Activated CD8-positive, alpha-beta T cell treated with anti-CD3 and anti-CD28 coated beads for 36 hours (primary cell): ENCODE data around the gene AVL9. TPM values are rescaled to one million over a fixed set of nuclear protein-coding genes. Genes with fewer than 3 reads are reported as not detected.

Source experiments
- ATAC-seq: fragments of 200-7000 bp; cut with Tn5 transposase; one replicate; pipeline ENCODE4 v1.10.0; 2021; ENCODE audit warnings: mild to moderate bottlenecking, moderate library complexity
- CTCF ChIA-PET: fragments of 350-600 bp; sonication (Branson Sonifier 250); formaldehyde crosslinking; loops from one replicate; lab custom pipeline; 2021; ENCODE audit warnings: antibody characterized with exemption; lab: Charles Lee
- POLR2A ChIA-PET: fragments of 350-600 bp; sonication (Branson Sonifier 250); formaldehyde crosslinking; loops from one replicate; lab custom pipeline; 2021; ENCODE audit warnings: antibody characterized with exemption; lab: Charles Lee
- DNase-seq: peaks from one replicate; pipeline ENCODE4 v3.0.0-alpha.2; 2020
- H3K27ac Mint-ChIP-seq: one replicate; pipeline ENCODE4 v1.8.0; 2021; ENCODE audit warnings: mild to moderate bottlenecking, mixed read lengths
- H3K27me3 Mint-ChIP-seq: one replicate; pipeline ENCODE4 v1.8.0; 2021; ENCODE audit warnings: mixed read lengths
- H3K36me3 Mint-ChIP-seq: one replicate; pipeline ENCODE4 v1.8.0; 2021; ENCODE audit warnings: low read depth, mixed read lengths
- H3K4me1 Mint-ChIP-seq: one replicate; pipeline ENCODE4 v1.8.0; 2021; ENCODE audit warnings: low read depth, mixed read lengths
- H3K4me3 Mint-ChIP-seq: one replicate; pipeline ENCODE4 v1.8.0; 2021; ENCODE audit warnings: mild to moderate bottlenecking, moderate library complexity, mixed read lengths
- H3K9me3 Mint-ChIP-seq: one replicate; pipeline ENCODE4 v1.8.0; 2021; ENCODE audit warnings: mixed read lengths
- intact Hi-C: fragments of 100-400 bp; cut with micrococcal nuclease; formaldehyde crosslinking; loops from one replicate; pipeline ENCODE4 v1.10.0; 2022
- total RNA-seq, 2 experiments: library from RNA; stranded (reverse); gene quantifications; one replicate each; pipeline ENCODE4 v1.2.3, GENCODE V29; 2021
- TF ChIP-seq, protein P1 (sequence below): fragments of 200-600 bp; IDR thresholded peaks from one replicate; pipeline ENCODE4 v1.8.0; 2022; ENCODE audit warnings: antibody characterized with exemption, mild to moderate bottlenecking

The AVL9 gene
- total RNA-seq, 2 experiments from 2014 or later: 54.0 to 63.5 TPM

DNA sequence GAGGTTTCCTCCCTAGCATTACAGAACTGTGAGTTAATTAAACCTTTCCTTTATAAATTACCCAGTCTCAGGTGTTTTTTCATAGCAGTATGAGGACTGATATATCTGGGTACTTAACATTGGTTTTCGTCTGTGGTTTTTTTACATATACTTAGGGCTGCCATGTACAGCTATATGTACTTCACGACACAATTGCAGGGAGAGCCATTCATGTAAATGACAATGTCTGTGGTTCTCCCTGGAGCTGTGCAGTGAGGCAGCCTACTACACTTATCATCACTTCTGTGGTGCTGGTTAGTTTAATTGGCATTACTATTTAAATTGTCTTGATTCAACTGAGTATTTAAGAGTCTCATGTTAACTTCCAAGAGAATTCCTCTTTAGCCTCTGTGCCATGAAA, 40.7 kb downstream of the AVL9 start:
- DNase-seq (no peak), ATAC-seq (no peak)
- TF ChIP-seq, protein P1, sequence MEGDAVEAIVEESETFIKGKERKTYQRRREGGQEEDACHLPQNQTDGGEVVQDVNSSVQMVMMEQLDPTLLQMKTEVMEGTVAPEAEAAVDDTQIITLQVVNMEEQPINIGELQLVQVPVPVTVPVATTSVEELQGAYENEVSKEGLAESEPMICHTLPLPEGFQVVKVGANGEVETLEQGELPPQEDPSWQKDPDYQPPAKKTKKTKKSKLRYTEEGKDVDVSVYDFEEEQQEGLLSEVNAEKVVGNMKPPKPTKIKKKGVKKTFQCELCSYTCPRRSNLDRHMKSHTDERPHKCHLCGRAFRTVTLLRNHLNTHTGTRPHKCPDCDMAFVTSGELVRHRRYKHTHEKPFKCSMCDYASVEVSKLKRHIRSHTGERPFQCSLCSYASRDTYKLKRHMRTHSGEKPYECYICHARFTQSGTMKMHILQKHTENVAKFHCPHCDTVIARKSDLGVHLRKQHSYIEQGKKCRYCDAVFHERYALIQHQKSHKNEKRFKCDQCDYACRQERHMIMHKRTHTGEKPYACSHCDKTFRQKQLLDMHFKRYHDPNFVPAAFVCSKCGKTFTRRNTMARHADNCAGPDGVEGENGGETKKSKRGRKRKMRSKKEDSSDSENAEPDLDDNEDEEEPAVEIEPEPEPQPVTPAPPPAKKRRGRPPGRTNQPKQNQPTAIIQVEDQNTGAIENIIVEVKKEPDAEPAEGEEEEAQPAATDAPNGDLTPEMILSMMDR: no peak
- peak overlapping the region; percentile 17 for H3K27ac Mint-ChIP-seq
- no peaks in the 10 kb centered on the region for H3K27me3 Mint-ChIP-seq
- no peak overlapping the region for H3K4me3 Mint-ChIP-seq
- H3K36me3 Mint-ChIP-seq: peaks cover 22% of the 10 kb centered on the region
- H3K9me3 Mint-ChIP-seq: no peaks in the 10 kb centered on the region
- H3K4me1 Mint-ChIP-seq: peaks cover 51% of the 10 kb centered on the region
- CTCF ChIA-PET: no interaction called here
- intact Hi-C loops: no loop called here
- POLR2A ChIA-PET: interaction anchor here (0.7 to 1.0 kb wide), 2 partner anchors 14 to 32 kb away, joined by 3 read pairs; no protein-coding TSS in a partner anchor

DNA sequence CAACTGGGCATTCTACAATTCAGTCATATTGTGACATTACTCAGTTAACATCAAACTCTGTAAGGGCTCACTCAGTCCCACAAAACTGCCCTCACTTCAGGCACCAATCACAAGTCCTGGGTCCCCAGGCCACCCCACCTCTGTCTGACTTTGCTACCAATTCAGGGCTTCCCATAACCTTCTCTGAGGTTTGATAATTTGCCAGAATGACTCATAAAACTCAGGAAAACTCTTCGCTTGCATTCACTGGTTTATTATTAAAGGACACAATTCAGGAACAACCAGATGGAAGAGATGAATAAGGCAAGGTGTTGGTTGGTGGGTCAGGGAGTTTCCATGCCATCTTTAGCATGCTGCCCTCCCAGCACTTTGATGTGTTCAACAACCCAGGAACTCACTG, 41.3 kb downstream of the AVL9 start:
- CTCF ChIA-PET: no interaction called here

DNA sequence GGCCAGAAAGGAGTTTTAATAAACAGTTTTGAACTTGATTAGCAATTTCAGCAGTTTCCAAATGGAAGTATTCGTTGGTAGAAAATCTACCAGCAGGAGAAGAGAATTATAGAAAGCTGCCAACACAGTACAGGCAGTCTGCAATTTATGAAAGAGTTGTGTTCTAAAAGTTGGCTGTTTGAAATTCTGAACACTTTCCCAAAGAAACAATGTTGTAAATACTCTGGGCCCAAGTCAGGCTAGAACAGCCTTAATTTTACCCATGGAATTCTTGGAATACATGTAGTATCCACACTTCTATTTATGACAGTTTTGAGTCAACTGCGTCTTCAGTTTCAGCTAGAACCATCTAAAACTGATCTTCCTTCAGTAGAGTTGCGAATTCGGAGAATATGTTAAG, 42.5 kb downstream of the AVL9 start:
- Mint-ChIP-seq H3K9me3 (no peaks in the 10 kb centered on the region), H3K4me1 (peaks cover 44% of the 10 kb centered on the region)

More for the DNA sequence above, 41.3 kb downstream of the AVL9 start:
- intact Hi-C loops: no loop called here
- peak overlapping the region; percentile 36 for H3K27ac Mint-ChIP-seq
- no peaks in the 10 kb centered on the region for H3K27me3 Mint-ChIP-seq
- DNase-seq: no peak
- no peak overlapping the region for H3K4me3 Mint-ChIP-seq
- POLR2A ChIA-PET: interaction anchor here (0.7 kb wide), 1 partner anchor 32 kb away, joined by 3 read pairs; no protein-coding TSS in a partner anchor
- TF ChIP-seq, protein P1: no peak
- peaks cover 51% of the 10 kb centered on the region for H3K4me1 Mint-ChIP-seq
- H3K36me3 Mint-ChIP-seq: peaks cover 20% of the 10 kb centered on the region
- ATAC-seq: no peak
- H3K9me3 Mint-ChIP-seq: no peaks in the 10 kb centered on the region

DNA sequence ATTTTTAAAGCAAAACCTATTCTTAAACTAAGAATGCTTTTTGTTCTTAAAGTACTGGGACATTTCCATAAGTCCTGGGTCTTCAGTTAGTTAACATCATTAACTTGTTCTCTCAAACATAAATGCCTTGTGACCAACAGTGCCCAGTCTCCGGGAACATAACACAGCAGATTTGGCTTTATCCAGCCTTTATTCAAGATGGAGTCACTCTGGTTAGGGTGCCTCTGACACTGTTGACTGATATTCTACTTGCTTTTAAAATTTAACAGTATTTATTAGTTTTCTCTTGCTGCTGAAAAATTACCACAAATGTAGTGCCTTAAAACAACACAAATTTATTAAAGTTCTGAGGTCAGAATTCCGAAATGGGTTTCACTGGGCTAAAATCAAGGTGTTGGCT, 44.1 kb downstream of the AVL9 start:
- POLR2A ChIA-PET: no interaction called here
- no peaks in the 10 kb centered on the region for H3K9me3 Mint-ChIP-seq
- H3K27ac Mint-ChIP-seq: no peak overlapping the region
- ATAC-seq: no peak
- H3K4me1 Mint-ChIP-seq: peaks cover 42% of the 10 kb centered on the region
- H3K27me3 Mint-ChIP-seq: no peaks in the 10 kb centered on the region
- TF ChIP-seq, protein P1: no peak
- no peak overlapping the region for H3K4me3 Mint-ChIP-seq
- DNase-seq: no peak
- intact Hi-C loops: no loop called here
- H3K36me3 Mint-ChIP-seq: peaks cover 25% of the 10 kb centered on the region
- CTCF ChIA-PET: interaction anchor here (1.1 kb wide), 1 partner anchor 48 kb away, joined by 3 read pairs; no protein-coding TSS in a partner anchor

More for the DNA sequence above, 42.5 kb downstream of the AVL9 start:
- Mint-ChIP-seq H3K27me3 (no peaks in the 10 kb centered on the region), H3K36me3 (peaks cover 15% of the 10 kb centered on the region), H3K4me3 (no peak overlapping the region), H3K27ac (no peak overlapping the region)
- CTCF ChIA-PET: no interaction called here
- intact Hi-C loops: no loop called here
- POLR2A ChIA-PET: no interaction called here
- ATAC-seq (no peak), DNase-seq (no peak)
- TF ChIP-seq, protein P1: no peak

DNA sequence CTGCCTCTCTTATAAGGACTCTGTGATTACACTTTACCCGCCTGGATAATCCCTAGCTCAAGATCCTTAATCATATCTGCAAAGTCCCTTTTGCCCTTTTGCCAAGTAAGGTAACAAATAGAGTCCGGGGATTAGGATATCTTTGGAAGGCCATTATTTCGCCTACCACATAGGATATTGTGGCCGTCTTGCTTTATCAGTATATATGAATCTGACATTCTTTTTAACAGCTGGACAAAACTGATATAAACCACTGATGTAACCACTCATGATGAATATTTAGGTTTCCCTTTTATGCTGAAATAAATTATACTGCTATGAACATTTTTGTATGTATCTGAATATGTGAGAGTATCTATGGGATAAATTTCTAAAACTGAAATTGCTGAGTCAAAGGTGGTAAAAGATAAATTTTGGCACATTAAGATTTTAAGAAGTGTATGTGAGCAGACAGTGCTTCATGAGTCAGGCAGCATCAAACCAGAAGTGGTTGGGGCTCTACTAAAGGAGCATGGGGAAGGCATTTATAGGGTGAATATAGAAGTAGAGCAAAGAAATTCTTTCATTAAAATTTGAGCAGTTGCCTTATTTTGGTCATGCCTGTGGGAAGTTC, 44.7 kb downstream of the AVL9 start:
- Mint-ChIP-seq H3K27me3 (no peaks in the 10 kb centered on the region), H3K27ac (peak overlapping the region; percentile 70), H3K4me1 (peaks cover 42% of the 10 kb centered on the region), H3K36me3 (peaks cover 29% of the 10 kb centered on the region), H3K4me3 (no peak overlapping the region), H3K9me3 (no peaks in the 10 kb centered on the region)
- ATAC-seq (peak; percentile 71), DNase-seq (peak; percentile 5)
- CTCF ChIA-PET: interaction anchor here (1.1 kb wide), 1 partner anchor 48 kb away, joined by 3 read pairs; no protein-coding TSS in a partner anchor
- POLR2A ChIA-PET: no interaction called here
- intact Hi-C loops: loop anchor here (10.0 kb wide), 1 partner anchor 45 kb away; the partner anchor contains the start of genes AVL9 and LSM5
- TF ChIP-seq, protein P1: no peak
